ENCODE results near the gene TAF11L14. TPM values are rescaled to one million over a fixed set of nuclear protein-coding genes. Genes with fewer than 3 reads are reported as not detected.
"Not testable (repeated sequence)": the region's sequence is repeated elsewhere in the genome, so short reads cannot be mapped to it uniquely, and the experiment has no call there.

Gene TAF11L14
- total RNA-seq, 1 experiment from 2014 or later, result not detected

DNA sequence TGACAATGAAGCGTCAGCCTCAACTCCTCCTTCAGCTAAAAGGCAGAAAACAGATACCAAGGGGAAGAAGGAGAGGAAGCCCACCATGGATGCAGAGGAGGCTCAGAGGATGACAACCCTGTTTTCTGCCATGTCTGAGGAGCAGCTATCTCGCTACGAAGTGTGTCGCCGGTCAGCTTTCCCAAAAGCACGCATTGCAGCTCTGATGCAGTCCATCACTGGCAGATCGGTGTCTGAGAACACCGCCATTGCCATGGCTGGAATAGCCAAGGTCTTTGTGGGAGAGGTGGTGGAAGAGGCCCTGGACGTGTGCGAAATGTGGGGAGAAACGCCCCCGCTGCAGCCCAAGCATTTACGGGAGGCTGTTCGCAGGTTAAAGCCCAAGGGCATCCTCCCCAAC, 29.3 kb upstream of the TAF11L14 start:
- Histone ChIP-seq H3K4me1 (replicated peaks; ENCODE audit: insufficient read depth) (no peaks in the 10 kb centered on the region), H3K27ac (no peak overlapping the region), H3F3A (ENCODE audit: insufficient read depth, low read depth) (no peaks in the 10 kb centered on the region), H3K9me3 (ENCODE audit: insufficient read depth, low read depth) (0 out of 2 replicates have a peak, but pooled peaks cover 4% of the 10 kb centered on the region), H3K36me3 (ENCODE audit: low read depth) (no peaks in the 10 kb centered on the region), H4K20me1 (ENCODE audit: insufficient read depth) (no peaks in the 10 kb centered on the region), H3K4me2 (no peak overlapping the region), H3K4me3 (no peak overlapping the region), H2AFZ (no peak overlapping the region), H3K79me2 (ENCODE audit: low read depth) (no peaks in the 10 kb centered on the region), H3K27me3 (ENCODE audit: insufficient read depth, low read depth) (peaks cover 46% of the 10 kb centered on the region), H3K9me2 (ENCODE audit: insufficient read depth) (no peaks in the 10 kb centered on the region)
- TF ChIP-seq EZH2 (IDR thresholded peaks at IDR 0.05; ENCODE audit: low read depth), result no peak
- TF ChIP-seq, protein P1, sequence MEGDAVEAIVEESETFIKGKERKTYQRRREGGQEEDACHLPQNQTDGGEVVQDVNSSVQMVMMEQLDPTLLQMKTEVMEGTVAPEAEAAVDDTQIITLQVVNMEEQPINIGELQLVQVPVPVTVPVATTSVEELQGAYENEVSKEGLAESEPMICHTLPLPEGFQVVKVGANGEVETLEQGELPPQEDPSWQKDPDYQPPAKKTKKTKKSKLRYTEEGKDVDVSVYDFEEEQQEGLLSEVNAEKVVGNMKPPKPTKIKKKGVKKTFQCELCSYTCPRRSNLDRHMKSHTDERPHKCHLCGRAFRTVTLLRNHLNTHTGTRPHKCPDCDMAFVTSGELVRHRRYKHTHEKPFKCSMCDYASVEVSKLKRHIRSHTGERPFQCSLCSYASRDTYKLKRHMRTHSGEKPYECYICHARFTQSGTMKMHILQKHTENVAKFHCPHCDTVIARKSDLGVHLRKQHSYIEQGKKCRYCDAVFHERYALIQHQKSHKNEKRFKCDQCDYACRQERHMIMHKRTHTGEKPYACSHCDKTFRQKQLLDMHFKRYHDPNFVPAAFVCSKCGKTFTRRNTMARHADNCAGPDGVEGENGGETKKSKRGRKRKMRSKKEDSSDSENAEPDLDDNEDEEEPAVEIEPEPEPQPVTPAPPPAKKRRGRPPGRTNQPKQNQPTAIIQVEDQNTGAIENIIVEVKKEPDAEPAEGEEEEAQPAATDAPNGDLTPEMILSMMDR (conservative IDR thresholded peaks at IDR 0.05), result no peak
- DNase-seq, result no peak
- BruUV-seq (replicated peaks), result no TSS peak
- ChIA-PET CTCF (no interaction called here), POLR2A (ENCODE audit: unreplicated experiment) (no interaction called here)
- intact Hi-C loops (cut with micrococcal nuclease; ENCODE audit: unreplicated experiment), result no loop called here

DNA sequence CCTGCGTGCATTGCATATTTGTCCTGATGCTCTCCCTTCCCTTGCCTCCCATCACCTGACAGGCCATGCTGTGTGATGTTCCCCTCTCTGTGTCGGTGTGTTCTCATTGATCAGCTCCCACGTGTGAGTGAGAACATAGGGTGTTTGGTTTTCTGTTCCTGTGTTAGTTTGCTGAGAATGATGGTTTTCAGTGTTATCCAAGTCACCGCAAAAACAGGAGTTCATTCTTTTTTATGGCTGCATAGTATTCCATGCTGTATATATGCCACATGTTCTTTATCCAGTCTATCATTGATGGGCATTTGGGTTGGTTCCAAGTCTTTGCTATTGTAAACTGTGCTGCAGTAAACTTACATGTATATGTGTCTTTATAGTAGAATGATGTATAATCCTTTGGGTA, 26.8 kb upstream of the TAF11L14 start:
- CTCF ChIA-PET; POLR2A ChIA-PET (ENCODE audit: unreplicated experiment); intact Hi-C loops (cut with micrococcal nuclease; ENCODE audit: unreplicated experiment); H3K4me2 ChIP-seq; H3K4me1 ChIP-seq (replicated peaks; ENCODE audit: insufficient read depth); H3K36me3 ChIP-seq (ENCODE audit: low read depth); BruUV-seq (replicated peaks); H4K20me1 ChIP-seq (ENCODE audit: insufficient read depth); H3K9me3 ChIP-seq (ENCODE audit: insufficient read depth, low read depth); H3F3A ChIP-seq (ENCODE audit: insufficient read depth, low read depth); H3K4me3 ChIP-seq; H3K9me2 ChIP-seq (ENCODE audit: insufficient read depth); H3K79me2 ChIP-seq (ENCODE audit: low read depth); H3K27ac ChIP-seq; H2AFZ ChIP-seq; DNase-seq: not testable (repeated sequence)
- peaks cover 52% of the 10 kb centered on the region for H3K27me3 ChIP-seq (ENCODE audit: insufficient read depth, low read depth)

DNA sequence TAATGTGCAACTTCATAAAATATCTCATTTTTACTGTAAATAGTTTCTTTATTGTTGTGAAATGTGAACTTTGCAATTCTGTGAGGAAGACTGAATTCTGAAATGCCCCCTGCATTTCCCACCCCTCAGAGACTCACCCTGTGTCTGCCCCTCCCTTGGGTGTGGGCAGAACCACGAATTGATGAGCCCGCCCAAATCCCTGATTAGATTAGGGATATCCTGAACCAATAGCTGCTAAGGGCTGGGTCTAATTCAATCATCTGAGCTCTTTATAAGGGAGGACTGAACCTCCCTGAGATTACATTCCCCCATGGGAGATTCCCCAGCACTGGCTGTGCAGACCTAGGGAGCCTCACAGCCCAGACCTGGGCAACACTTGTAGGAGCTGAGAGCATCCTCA, 24.2 kb upstream of the TAF11L14 start, which contains the start of gene TAF11L12:
TSS of gene TAF11L12 (plus strand) at position 301 of the 400 bp plus-strand sequence.
- H3K9me2 ChIP-seq (ENCODE audit: insufficient read depth); H3K79me2 ChIP-seq (ENCODE audit: low read depth); BruUV-seq (replicated peaks); H3K4me3 ChIP-seq; CTCF ChIA-PET; H3F3A ChIP-seq (ENCODE audit: insufficient read depth, low read depth); POLR2A ChIA-PET (ENCODE audit: unreplicated experiment); H3K9me3 ChIP-seq (ENCODE audit: insufficient read depth, low read depth); H4K20me1 ChIP-seq (ENCODE audit: insufficient read depth); H3K27ac ChIP-seq; H3K4me2 ChIP-seq; H2AFZ ChIP-seq; DNase-seq; intact Hi-C loops (cut with micrococcal nuclease; ENCODE audit: unreplicated experiment); H3K36me3 ChIP-seq (ENCODE audit: low read depth); H3K4me1 ChIP-seq (replicated peaks; ENCODE audit: insufficient read depth): not testable (repeated sequence)
- H3K27me3 ChIP-seq (ENCODE audit: insufficient read depth, low read depth), result peaks cover 55% of the 10 kb centered on the region

DNA sequence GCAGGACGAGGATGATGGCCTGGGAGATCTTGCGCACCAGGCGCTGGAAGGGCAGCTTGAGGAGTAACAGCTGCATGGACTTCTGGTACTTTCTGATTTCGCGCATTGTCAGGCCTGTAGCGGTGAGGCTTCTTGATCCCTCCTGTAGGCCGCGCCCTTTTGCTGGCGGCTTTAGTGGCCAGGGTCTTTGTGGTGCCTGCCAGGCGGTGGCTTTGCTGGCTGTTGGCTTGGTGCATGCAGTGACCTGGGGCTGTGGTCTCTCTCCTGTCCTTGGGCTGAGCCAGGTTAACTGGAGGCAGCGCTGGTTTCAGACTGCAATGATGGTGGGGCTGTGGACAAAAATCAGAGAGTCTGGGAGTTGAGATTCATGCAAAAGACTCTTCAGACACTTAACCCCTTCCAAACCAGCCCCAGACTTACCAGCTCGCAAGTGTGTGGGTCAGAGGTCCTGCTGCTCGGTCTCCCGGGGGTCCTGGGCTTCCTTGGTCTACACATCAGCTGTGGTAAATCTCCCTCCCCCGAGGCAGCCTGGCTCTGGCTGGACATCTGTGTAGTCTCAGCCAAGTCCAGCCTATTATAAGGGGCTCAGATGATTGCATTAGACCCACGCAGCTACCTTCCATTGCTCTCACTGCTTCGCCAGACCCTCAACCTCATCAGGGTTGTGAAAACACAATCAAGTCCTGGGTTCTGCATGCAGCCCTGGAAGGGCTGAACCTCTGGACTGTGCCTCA, 19.2 kb upstream of the TAF11L14 start:
- no peak for DNase-seq
- CTCF ChIA-PET, result no interaction called here

More for the DNA sequence above, 19.2 kb upstream of the TAF11L14 start:
- Histone ChIP-seq H3K4me1 (replicated peaks; ENCODE audit: insufficient read depth) (no peaks in the 10 kb centered on the region), H3K9me3 (ENCODE audit: insufficient read depth, low read depth) (no peaks in the 10 kb centered on the region), H3K4me3 (no peak overlapping the region), H3K27me3 (ENCODE audit: insufficient read depth, low read depth) (peaks cover 32% of the 10 kb centered on the region), H3K9me2 (ENCODE audit: insufficient read depth) (no peaks in the 10 kb centered on the region), H3F3A (ENCODE audit: insufficient read depth, low read depth) (no peaks in the 10 kb centered on the region), H3K27ac (no peak overlapping the region), H3K4me2 (no peak overlapping the region), H3K36me3 (ENCODE audit: low read depth) (no peaks in the 10 kb centered on the region), H2AFZ (no peak overlapping the region), H3K79me2 (ENCODE audit: low read depth) (no peaks in the 10 kb centered on the region), H4K20me1 (ENCODE audit: insufficient read depth) (no peaks in the 10 kb centered on the region)
- intact Hi-C loops (cut with micrococcal nuclease; ENCODE audit: unreplicated experiment), result no loop called here
- BruUV-seq (replicated peaks), result no TSS peak
- POLR2A ChIA-PET (ENCODE audit: unreplicated experiment), result no interaction called here
- TF ChIP-seq, protein P1 (conservative IDR thresholded peaks at IDR 0.05), result no peak
- TF ChIP-seq EZH2 (IDR thresholded peaks at IDR 0.05; ENCODE audit: low read depth), result no peak
